A549 (cell line): Measurements from ENCODE around the gene OR10G8. TPM values are rescaled to one million over a fixed set of nuclear protein-coding genes. Genes with fewer than 3 reads are reported as not detected.

Source experiments
- ATAC-seq, 2 experiments: fragments of 200-7000 bp in 1 of 2; fragments of >200 bp in 1 of 2; cut with Nextera tagmentation in 1 of 2; cut with Tn5 transposase in 1 of 2; 3 replicates each; pipeline versions ENCODE4 v1.8.0 to v1.9.1; 2018 to 2020; ENCODE audit warnings: mild to moderate bottlenecking in 1 of 2, moderate library complexity in 1 of 2
- CTCF ChIA-PET: fragments of 300-600 bp; sonication (Branson Sonifier 250); formaldehyde crosslinking; extraction: SDS; loops from one replicate; lab custom pipeline; 2021; ENCODE audit warnings: antibody characterized with exemption, inconsistent platforms; lab: Yijun Ruan, JAX
- POLR2A ChIA-PET: fragments of 350-600 bp; formaldehyde crosslinking; extraction: SDS; loops from one replicate; lab custom pipeline; 2021; ENCODE audit warnings: antibody characterized with exemption, inconsistent platforms; lab: Yijun Ruan, JAX
- DNase-seq, 2 experiments: peaks; one replicate each; pipeline versions ENCODE4 v3.0.0 to v3.0.0-alpha.2; 2011 to 2016; ENCODE audit warnings: low read depth in 1 of 2, low spot score in 1 of 2
- FAIRE-seq: peaks from 2 replicates; lab custom pipeline; 2011; peaks lifted over from hg19 to GRCh38; lab: Jason Lieb, UNC
- H3K27ac ChIP-seq, 2 experiments: fragments of >200 bp; sonication (Bioruptor Twin); formaldehyde crosslinking; 3 replicates each; pipeline ENCODE4 v1.5.1; 2016 to 2017
- H3K4me1 ChIP-seq: fragments of >200 bp; sonication (Bioruptor Twin); formaldehyde crosslinking; 3 replicates; pipeline ENCODE4 v1.6.1; 2016
- H3K4me2 ChIP-seq: fragments of >200 bp; sonication (Bioruptor Twin); formaldehyde crosslinking; 3 replicates; pipeline ENCODE4 v1.6.1; 2016
- H3K4me3 ChIP-seq: fragments of >200 bp; sonication (Bioruptor Twin); formaldehyde crosslinking; 3 replicates; pipeline ENCODE4 v1.5.1; 2016
- H3K9me3 ChIP-seq: fragments of >200 bp; sonication (Bioruptor Twin); formaldehyde crosslinking; 3 replicates; pipeline ENCODE4 v1.6.1; 2016
- BHLHE40 ChIP-seq: IDR thresholded peaks from 2 replicates; pipeline ENCODE4 v1.6.1; 2012; ENCODE audit warnings: low read depth, low read length, inconsistent platforms
- CBX8 ChIP-seq: fragments of 200-600 bp; sonication (generic); IDR thresholded peaks from 2 replicates; pipeline ENCODE4 v1.6.1; 2016
- CHD2 ChIP-seq: fragments of 150-350 bp; IDR thresholded peaks from 2 replicates; pipeline ENCODE4 v1.6.1; 2014; ENCODE audit warnings: low read length; ENCODE audit not compliant: partially characterized antibody
- CHD4 ChIP-seq: fragments of 200-600 bp; sonication (generic); IDR thresholded peaks from 2 replicates; pipeline ENCODE4 v1.6.1; 2016; ENCODE audit warnings: antibody characterized with exemption, mild to moderate bottlenecking, borderline replicate concordance
- EHF ChIP-seq: fragments of 250-450 bp; sonication (Bioruptor Pico); IDR thresholded peaks from 2 replicates; pipeline ENCODE4 v1.5.0; 2020; ENCODE audit warnings: mild to moderate bottlenecking
- FOSB ChIP-seq: fragments of 250-450 bp; sonication (Bioruptor Pico); IDR thresholded peaks from 2 replicates; pipeline ENCODE4 v1.5.0; 2020; ENCODE audit warnings: mild to moderate bottlenecking, moderate library complexity
- HDAC2 ChIP-seq: fragments of 200-600 bp; sonication (generic); IDR thresholded peaks from 2 replicates; pipeline ENCODE4 v1.6.1; 2016
- HOXB5 ChIP-seq: fragments of 250-450 bp; sonication (Bioruptor Pico); IDR thresholded peaks from 2 replicates; pipeline ENCODE4 v1.5.0; 2020; ENCODE audit warnings: mild to moderate bottlenecking, moderate library complexity
- MAZ ChIP-seq: fragments of 150-350 bp; IDR thresholded peaks from 2 replicates; pipeline ENCODE4 v1.6.1; 2014; ENCODE audit warnings: antibody characterized with exemption, low read depth, low read length, borderline replicate concordance
- NPAS2 ChIP-seq: fragments of 250-450 bp; sonication (Bioruptor Pico); IDR thresholded peaks from 2 replicates; pipeline ENCODE4 v1.8.0; 2022; ENCODE audit warnings: mild to moderate bottlenecking, moderate library complexity, borderline replicate concordance
- NR3C1 ChIP-seq: fragments of >200 bp; sonication (Bioruptor Twin); formaldehyde crosslinking; IDR thresholded peaks from 3 replicates; pipeline ENCODE4 v1.6.1; 2017
- POLR2AphosphoS2 ChIP-seq: conservative IDR thresholded peaks from 2 replicates; pipeline ENCODE4 v1.6.1; 2012; ENCODE audit warnings: low read length, improper control_type of control experiment, inconsistent platforms
- RAD21 ChIP-seq, 2 experiments: fragments of >200 bp in 1 of 2; sonication (Bioruptor Twin) in 1 of 2; formaldehyde crosslinking in 1 of 2; IDR thresholded peaks in 1 of 2; conservative IDR thresholded peaks in 1 of 2; 2 replicates in 1 of 2; 3 replicates in 1 of 2; pipeline ENCODE4 v1.6.1; 2012 to 2018; ENCODE audit warnings: inconsistent platforms in 1 of 2
- RCOR1 ChIP-seq: fragments of 150-350 bp; IDR thresholded peaks from 2 replicates; pipeline ENCODE4 v1.6.1; 2014; ENCODE audit warnings: antibody characterized with exemption, low read length, low read depth
- RNF2 ChIP-seq: fragments of 200-600 bp; sonication (generic); IDR thresholded peaks from 2 replicates; pipeline ENCODE4 v1.6.1; 2016; ENCODE audit warnings: low read depth, mild to moderate bottlenecking, antibody characterized with exemption, moderate library complexity, borderline replicate concordance
- SMC3 ChIP-seq: fragments of >200 bp; sonication (Bioruptor Twin); formaldehyde crosslinking; IDR thresholded peaks from 3 replicates; pipeline ENCODE4 v1.6.1; 2018; ENCODE audit warnings: inconsistent platforms
- SREBF2 ChIP-seq: fragments of 450-650 bp; IDR thresholded peaks from 2 replicates; pipeline ENCODE4 v1.6.1; 2014; ENCODE audit warnings: mild to moderate bottlenecking, moderate library complexity
- TFCP2L1 ChIP-seq: fragments of 250-450 bp; sonication (Bioruptor Pico); IDR thresholded peaks from 2 replicates; pipeline ENCODE4 v1.5.0; 2021; ENCODE audit warnings: mild to moderate bottlenecking
- TP53 ChIP-seq: fragments of 250-450 bp; sonication (Bioruptor Pico); IDR thresholded peaks from 2 replicates; pipeline ENCODE4 v1.5.0; 2021; ENCODE audit warnings: mild to moderate bottlenecking, moderate library complexity
- WGBS: methylation state at CpG from one replicate; pipeline ENCODE4 v1.1.6; 2017; ENCODE audit errors: missing lambda C conversion rate; 5-methylcytosine and 5-hydroxymethylcytosine counted together
- polyA plus RNA-seq, 4 experiments: library from polyadenylated mRNA; depleted of rRNA in 3 of 4; stranded (reverse); fragments of >200 nt; fragmentation: RNase III in 1 of 4; extraction: RNeasy Plus Mini Kit Qiagen cat#74134 plus additional on column Dnase treatment in 1 of 4; gene quantifications; 2 replicates in 3 of 4; 3 replicates in 1 of 4; pipeline ENCODE4 v1.2.3, GENCODE V29; 2011 to 2017
- TF ChIP-seq, protein P1 (sequence below): fragments of 450-650 bp; IDR thresholded peaks from 2 replicates; pipeline ENCODE4 v1.6.1; 2014; ENCODE audit warnings: antibody characterized with exemption
- TF ChIP-seq, protein P2 (sequence below): IDR thresholded peaks from 2 replicates; pipeline ENCODE4 v1.6.1; 2012; ENCODE audit warnings: low read depth, borderline replicate concordance
- TF ChIP-seq, protein P3 (sequence below): fragments of >200 bp; sonication (Bioruptor Twin); formaldehyde crosslinking; IDR thresholded peaks from 2 replicates; pipeline ENCODE4 v1.6.1; 2016
- TF ChIP-seq, protein P4 (sequence below): fragments of >200 bp; sonication (Bioruptor Twin); formaldehyde crosslinking; IDR thresholded peaks from 3 replicates; pipeline ENCODE4 v1.5.1; 2016
- TF ChIP-seq, protein P5 (sequence below): fragments of 200-600 bp; sonication (generic); IDR thresholded peaks from 2 replicates; pipeline ENCODE4 v1.6.1; 2016; ENCODE audit warnings: antibody characterized with exemption, mild to moderate bottlenecking, moderate library complexity
- TF ChIP-seq, protein P6 (sequence below): IDR thresholded peaks from 2 replicates; pipeline ENCODE4 v1.6.1; 2012
- TF ChIP-seq, protein P7 (sequence below): fragments of 250-450 bp; sonication (Bioruptor Pico); IDR thresholded peaks from 2 replicates; pipeline ENCODE4 v1.5.0; 2020; ENCODE audit warnings: low read depth, mild to moderate bottlenecking, moderate library complexity

Gene OR10G8
- polyA plus RNA-seq, 2 of the 4 experiments (the other 2 are of a cell fraction) = not detected

DNA sequence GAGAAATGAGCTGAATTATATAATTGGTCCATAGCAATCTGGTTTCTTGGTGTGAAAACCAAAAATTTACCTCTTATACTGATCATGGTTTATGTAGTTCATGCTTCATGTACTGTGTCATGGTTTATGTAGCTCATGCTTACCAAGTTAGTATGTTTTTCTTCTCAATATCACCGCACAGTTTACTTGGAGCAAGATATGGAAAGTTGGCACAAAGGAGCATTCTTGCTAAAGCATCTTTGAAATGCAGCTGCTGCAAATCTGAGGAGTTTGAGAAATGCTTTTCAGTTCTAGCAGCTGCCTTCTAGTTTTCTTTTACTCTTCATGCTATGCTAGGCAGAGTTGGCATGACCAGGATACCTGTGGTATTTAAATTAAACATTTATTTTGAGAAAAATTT lies 10.1 kb downstream of the OR10G8 start:
- H3K9me3 ChIP-seq = no peaks in the 10 kb centered on the region
- ChIA-PET CTCF (interaction anchor here (0.6 kb wide), 1 partner anchor 98 kb away, joined by 4 read pairs; no protein-coding TSS in a partner anchor), POLR2A (no interaction called here)
- no peaks in the 10 kb centered on the region for H3K4me1 ChIP-seq
- H3K27ac ChIP-seq = no peak overlapping the region
- no peak overlapping the region for H3K4me3 ChIP-seq
- no peak overlapping the region for H3K4me2 ChIP-seq
- no peak for FAIRE-seq
- no peak for TF ChIP-seq TFCP2L1 (CRISPR knock-in tag)
- no peak for ATAC-seq
- no peak for DNase-seq
- 79% methylated on average over 1 of the region's 1 CpG for WGBS

DNA sequence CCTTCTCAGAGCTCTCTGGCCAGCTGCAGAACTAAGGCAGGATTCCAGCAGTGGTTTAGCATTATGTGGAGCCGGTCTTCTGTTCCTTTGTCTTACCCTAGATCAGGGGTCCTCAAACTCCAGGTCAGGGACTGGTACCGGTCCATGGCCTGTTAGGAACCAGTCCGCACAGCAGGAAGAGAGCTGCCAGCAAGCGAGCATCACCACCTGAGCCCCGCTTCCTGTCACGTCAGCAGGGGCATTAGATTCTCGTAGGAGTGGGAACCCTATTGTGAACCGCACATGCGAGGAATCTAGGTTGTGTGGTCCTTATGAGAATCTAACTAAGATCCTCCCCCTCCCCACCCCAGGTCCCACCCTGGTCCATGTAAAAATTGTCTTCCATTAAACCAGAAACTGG lies 13.0 kb downstream of the OR10G8 start:
- H3K9me3 ChIP-seq = no peaks in the 10 kb centered on the region
- H3K4me2 ChIP-seq = no peak overlapping the region
- no peaks in the 10 kb centered on the region for H3K4me1 ChIP-seq
- DNase-seq (no peak), ATAC-seq (no peak), FAIRE-seq (no peak)
- POLR2A ChIA-PET = no interaction called here
- WGBS = 13% methylated on average over 3 of the region's 9 CpGs
- TF ChIP-seq TP53 (CRISPR knock-in tag) = no peak
- no peak for TF ChIP-seq MAZ
- no peak for TF ChIP-seq HOXB5 (CRISPR knock-in tag)
- no peak for TF ChIP-seq CBX8
- TF ChIP-seq, protein P1, sequence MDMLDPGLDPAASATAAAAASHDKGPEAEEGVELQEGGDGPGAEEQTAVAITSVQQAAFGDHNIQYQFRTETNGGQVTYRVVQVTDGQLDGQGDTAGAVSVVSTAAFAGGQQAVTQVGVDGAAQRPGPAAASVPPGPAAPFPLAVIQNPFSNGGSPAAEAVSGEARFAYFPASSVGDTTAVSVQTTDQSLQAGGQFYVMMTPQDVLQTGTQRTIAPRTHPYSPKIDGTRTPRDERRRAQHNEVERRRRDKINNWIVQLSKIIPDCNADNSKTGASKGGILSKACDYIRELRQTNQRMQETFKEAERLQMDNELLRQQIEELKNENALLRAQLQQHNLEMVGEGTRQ = no peak
- TF ChIP-seq, protein P2, sequence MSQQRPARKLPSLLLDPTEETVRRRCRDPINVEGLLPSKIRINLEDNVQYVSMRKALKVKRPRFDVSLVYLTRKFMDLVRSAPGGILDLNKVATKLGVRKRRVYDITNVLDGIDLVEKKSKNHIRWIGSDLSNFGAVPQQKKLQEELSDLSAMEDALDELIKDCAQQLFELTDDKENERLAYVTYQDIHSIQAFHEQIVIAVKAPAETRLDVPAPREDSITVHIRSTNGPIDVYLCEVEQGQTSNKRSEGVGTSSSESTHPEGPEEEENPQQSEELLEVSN = no peak
- no peak for TF ChIP-seq SMC3
- no peak for TF ChIP-seq NR3C1
- TF ChIP-seq, protein P3, sequence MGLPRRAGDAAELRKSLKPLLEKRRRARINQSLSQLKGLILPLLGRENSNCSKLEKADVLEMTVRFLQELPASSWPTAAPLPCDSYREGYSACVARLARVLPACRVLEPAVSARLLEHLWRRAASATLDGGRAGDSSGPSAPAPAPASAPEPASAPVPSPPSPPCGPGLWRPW = no peak
- no peak for TF ChIP-seq EHF (CRISPR knock-in tag)
- TF ChIP-seq HDAC2 = no peak
- no peak for TF ChIP-seq POLR2AphosphoS2
- TF ChIP-seq, protein P4, sequence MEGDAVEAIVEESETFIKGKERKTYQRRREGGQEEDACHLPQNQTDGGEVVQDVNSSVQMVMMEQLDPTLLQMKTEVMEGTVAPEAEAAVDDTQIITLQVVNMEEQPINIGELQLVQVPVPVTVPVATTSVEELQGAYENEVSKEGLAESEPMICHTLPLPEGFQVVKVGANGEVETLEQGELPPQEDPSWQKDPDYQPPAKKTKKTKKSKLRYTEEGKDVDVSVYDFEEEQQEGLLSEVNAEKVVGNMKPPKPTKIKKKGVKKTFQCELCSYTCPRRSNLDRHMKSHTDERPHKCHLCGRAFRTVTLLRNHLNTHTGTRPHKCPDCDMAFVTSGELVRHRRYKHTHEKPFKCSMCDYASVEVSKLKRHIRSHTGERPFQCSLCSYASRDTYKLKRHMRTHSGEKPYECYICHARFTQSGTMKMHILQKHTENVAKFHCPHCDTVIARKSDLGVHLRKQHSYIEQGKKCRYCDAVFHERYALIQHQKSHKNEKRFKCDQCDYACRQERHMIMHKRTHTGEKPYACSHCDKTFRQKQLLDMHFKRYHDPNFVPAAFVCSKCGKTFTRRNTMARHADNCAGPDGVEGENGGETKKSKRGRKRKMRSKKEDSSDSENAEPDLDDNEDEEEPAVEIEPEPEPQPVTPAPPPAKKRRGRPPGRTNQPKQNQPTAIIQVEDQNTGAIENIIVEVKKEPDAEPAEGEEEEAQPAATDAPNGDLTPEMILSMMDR = no peak
- CTCF ChIA-PET = no interaction called here
- no peak overlapping the region for H3K4me3 ChIP-seq
- no peak overlapping the region for H3K27ac ChIP-seq

DNA sequence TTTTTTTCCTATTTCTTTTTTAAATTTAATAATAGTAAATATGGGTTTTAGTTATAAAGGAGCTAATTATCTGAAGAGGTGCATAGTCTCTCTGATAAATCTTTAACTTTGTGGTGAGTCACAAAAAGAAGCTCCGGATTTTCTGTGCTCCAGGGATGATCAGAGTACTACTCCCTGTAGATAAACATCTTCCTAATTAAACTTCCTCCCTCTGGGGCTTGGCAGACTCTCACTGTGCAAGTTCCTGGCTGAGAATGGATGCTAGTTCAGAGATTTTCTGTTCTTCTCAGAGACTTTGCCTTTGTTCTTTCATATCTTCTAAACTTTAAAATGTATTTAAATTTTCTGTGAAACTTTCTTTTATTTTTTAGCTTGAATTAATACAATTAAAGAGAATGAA lies 14.7 kb downstream of the OR10G8 start, which contains the start of gene OR10G7:
OR10G7 (minus strand) TSS at position 72 of the 400 bp plus-strand sequence. CDS start 2,324 bp downstream, outside the sequence.
- ATAC-seq (no peak), DNase-seq (no peak), FAIRE-seq (no peak)
- no peak within 1 kb of the TSS for H3K4me3 ChIP-seq
- CTCF ChIA-PET = no interaction called here
- 13% methylated on average over 1 of the region's 1 CpG for WGBS
- TF ChIP-seq, protein P5, sequence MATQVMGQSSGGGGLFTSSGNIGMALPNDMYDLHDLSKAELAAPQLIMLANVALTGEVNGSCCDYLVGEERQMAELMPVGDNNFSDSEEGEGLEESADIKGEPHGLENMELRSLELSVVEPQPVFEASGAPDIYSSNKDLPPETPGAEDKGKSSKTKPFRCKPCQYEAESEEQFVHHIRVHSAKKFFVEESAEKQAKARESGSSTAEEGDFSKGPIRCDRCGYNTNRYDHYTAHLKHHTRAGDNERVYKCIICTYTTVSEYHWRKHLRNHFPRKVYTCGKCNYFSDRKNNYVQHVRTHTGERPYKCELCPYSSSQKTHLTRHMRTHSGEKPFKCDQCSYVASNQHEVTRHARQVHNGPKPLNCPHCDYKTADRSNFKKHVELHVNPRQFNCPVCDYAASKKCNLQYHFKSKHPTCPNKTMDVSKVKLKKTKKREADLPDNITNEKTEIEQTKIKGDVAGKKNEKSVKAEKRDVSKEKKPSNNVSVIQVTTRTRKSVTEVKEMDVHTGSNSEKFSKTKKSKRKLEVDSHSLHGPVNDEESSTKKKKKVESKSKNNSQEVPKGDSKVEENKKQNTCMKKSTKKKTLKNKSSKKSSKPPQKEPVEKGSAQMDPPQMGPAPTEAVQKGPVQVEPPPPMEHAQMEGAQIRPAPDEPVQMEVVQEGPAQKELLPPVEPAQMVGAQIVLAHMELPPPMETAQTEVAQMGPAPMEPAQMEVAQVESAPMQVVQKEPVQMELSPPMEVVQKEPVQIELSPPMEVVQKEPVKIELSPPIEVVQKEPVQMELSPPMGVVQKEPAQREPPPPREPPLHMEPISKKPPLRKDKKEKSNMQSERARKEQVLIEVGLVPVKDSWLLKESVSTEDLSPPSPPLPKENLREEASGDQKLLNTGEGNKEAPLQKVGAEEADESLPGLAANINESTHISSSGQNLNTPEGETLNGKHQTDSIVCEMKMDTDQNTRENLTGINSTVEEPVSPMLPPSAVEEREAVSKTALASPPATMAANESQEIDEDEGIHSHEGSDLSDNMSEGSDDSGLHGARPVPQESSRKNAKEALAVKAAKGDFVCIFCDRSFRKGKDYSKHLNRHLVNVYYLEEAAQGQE = no peak
- TF ChIP-seq RCOR1 (no peak), CHD4 (no peak), RNF2 (no peak), CHD2 (no peak), TP53 (CRISPR knock-in tag) (no peak), FOSB (CRISPR knock-in tag) (no peak), SMC3 (no peak), BHLHE40 (no peak), EHF (CRISPR knock-in tag) (no peak), SREBF2 (no peak), NPAS2 (CRISPR knock-in tag) (no peak), HOXB5 (CRISPR knock-in tag) (no peak), RAD21 (conservative IDR thresholded peaks at IDR 0.05 in 1 of 2, IDR thresholded peaks at IDR 0.05 in 1 of 2) (no peak)
- TF ChIP-seq, protein P6, sequence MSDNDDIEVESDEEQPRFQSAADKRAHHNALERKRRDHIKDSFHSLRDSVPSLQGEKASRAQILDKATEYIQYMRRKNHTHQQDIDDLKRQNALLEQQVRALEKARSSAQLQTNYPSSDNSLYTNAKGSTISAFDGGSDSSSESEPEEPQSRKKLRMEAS = no peak
- TF ChIP-seq, protein P7, sequence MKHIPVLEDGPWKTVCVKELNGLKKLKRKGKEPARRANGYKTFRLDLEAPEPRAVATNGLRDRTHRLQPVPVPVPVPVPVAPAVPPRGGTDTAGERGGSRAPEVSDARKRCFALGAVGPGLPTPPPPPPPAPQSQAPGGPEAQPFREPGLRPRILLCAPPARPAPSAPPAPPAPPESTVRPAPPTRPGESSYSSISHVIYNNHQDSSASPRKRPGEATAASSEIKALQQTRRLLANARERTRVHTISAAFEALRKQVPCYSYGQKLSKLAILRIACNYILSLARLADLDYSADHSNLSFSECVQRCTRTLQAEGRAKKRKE (CRISPR knock-in tag) = no peak
- TF ChIP-seq, all 56 proteins: peak for 0
- POLR2A ChIA-PET = no interaction called here
- Histone ChIP-seq H3K4me1 (no peaks in the 10 kb centered on the region), H3K27ac (no peak within 1 kb of the TSS), H3K4me2 (no peak within 1 kb of the TSS), H3K9me3 (no peaks in the 10 kb centered on the region)
